Measurements from ENCODE around the gene NRXN3. TPM values are rescaled to one million over a fixed set of nuclear protein-coding genes. Genes with fewer than 3 reads are reported as not detected.

NRXN3 gene
- total and polyA plus RNA-seq, 8 donors: 0.53 to 2.5 (median 1.5) TPM

DNA sequence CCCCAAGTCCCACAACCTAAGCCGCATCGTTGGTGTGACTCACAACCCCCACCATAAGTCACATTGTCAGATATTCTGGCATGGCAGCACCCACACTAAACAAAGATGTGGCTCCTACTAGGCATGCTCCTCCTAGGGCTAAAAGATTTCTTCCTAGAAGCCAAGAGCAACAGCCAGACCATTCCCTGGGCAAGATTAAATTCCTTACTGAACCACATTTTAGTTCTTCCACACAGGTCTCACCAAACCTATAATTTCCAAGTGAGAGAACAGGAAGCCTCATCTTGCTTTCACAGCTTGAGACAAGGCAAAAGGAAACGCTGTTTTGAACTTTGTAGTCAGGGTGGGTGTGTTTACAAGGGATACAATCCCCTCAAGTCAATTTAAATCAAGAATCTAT, 1408.3 kb downstream of the NRXN3 start:
- 79 to 81% methylated on average over 3 of the region's 3 CpGs for WGBS, 2 donors
- TF ChIP-seq, protein P1, sequence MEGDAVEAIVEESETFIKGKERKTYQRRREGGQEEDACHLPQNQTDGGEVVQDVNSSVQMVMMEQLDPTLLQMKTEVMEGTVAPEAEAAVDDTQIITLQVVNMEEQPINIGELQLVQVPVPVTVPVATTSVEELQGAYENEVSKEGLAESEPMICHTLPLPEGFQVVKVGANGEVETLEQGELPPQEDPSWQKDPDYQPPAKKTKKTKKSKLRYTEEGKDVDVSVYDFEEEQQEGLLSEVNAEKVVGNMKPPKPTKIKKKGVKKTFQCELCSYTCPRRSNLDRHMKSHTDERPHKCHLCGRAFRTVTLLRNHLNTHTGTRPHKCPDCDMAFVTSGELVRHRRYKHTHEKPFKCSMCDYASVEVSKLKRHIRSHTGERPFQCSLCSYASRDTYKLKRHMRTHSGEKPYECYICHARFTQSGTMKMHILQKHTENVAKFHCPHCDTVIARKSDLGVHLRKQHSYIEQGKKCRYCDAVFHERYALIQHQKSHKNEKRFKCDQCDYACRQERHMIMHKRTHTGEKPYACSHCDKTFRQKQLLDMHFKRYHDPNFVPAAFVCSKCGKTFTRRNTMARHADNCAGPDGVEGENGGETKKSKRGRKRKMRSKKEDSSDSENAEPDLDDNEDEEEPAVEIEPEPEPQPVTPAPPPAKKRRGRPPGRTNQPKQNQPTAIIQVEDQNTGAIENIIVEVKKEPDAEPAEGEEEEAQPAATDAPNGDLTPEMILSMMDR (IDR thresholded peaks at IDR 0.05): no peak

DNA sequence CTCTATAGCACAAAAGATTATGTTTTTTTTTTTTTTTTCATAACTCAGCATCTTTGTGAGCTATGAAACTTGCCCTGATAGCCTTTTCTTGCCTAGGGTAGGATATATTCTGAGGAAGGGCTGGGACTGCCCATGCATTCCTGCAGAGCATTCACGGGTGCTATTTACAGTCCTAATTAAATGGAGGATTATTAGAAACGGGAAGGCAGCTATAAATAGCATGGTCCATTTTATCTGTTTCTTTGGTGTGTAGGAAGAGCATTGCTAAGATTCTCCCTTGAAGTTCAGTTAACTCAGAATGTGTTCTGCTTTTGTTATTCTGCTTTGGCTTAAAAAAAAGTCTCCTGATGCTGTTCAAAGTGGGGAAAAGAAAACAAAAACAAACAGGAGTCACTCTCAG, 1410.2 kb downstream of the NRXN3 start:
- H3K27ac ChIP-seq: no peak overlapping the region
- no peaks in the 10 kb centered on the region for H3K36me3 ChIP-seq
- no peak overlapping the region for H3K4me3 ChIP-seq
- WGBS, 2 donors: 46 to 50% methylated on average over 2 of the region's 2 CpGs
- no peaks in the 10 kb centered on the region for H3K9me3 ChIP-seq
- TF ChIP-seq, protein P1 (IDR thresholded peaks at IDR 0.05): no peak
- ATAC-seq (no peak), DNase-seq (no peak), FAIRE-seq (no peak)
- intact Hi-C loops (cut with DNase I): no loop called here
- H3K27me3 ChIP-seq: no peaks in the 10 kb centered on the region
- H3K4me1 ChIP-seq: no peaks in the 10 kb centered on the region

More for the DNA sequence above, 1408.3 kb downstream of the NRXN3 start:
- no peaks in the 10 kb centered on the region for H3K36me3 ChIP-seq
- H3K4me3 ChIP-seq: no peak overlapping the region
- ATAC-seq: no peak
- H3K9me3 ChIP-seq: no peaks in the 10 kb centered on the region
- H3K4me1 ChIP-seq: no peaks in the 10 kb centered on the region
- DNase-seq: no peak
- H3K27me3 ChIP-seq: no peaks in the 10 kb centered on the region
- intact Hi-C loops (cut with DNase I): no loop called here
- H3K27ac ChIP-seq: no peak overlapping the region
- FAIRE-seq: no peak

DNA sequence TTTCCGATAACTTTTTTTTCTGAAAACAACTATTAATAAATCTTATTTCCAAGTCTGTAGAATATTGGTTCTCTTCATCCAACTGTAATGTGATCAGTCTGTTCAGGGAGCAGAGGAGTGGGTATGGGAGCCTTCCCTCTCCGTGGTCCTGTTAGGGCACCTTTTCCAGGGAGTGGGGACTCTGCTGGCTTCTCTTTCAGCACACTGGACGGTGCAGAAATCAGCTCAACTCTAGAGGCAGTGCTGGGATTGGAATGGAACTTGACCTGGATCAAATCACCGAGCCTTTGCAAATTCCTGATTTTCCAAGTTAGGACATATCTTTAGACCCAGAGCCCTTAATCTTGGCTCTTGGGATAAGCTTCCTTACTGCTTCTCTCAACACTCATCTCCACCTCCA, 1410.7 kb downstream of the NRXN3 start:
- DNase-seq: no peak
- FAIRE-seq: no peak
- intact Hi-C loops (cut with DNase I): no loop called here
- Histone ChIP-seq H3K27me3 (no peaks in the 10 kb centered on the region), H3K9me3 (no peaks in the 10 kb centered on the region), H3K27ac (no peak overlapping the region), H3K4me3 (no peak overlapping the region), H3K4me1 (peaks cover 0 to 2% (median 0%) of the 10 kb centered on the region in 3 donors), H3K36me3 (no peaks in the 10 kb centered on the region)
- TF ChIP-seq, protein P1 (IDR thresholded peaks at IDR 0.05): no peak
- ATAC-seq: no peak
- WGBS, 2 donors: 87 to 89% methylated on average over 4 of the region's 4 CpGs

DNA sequence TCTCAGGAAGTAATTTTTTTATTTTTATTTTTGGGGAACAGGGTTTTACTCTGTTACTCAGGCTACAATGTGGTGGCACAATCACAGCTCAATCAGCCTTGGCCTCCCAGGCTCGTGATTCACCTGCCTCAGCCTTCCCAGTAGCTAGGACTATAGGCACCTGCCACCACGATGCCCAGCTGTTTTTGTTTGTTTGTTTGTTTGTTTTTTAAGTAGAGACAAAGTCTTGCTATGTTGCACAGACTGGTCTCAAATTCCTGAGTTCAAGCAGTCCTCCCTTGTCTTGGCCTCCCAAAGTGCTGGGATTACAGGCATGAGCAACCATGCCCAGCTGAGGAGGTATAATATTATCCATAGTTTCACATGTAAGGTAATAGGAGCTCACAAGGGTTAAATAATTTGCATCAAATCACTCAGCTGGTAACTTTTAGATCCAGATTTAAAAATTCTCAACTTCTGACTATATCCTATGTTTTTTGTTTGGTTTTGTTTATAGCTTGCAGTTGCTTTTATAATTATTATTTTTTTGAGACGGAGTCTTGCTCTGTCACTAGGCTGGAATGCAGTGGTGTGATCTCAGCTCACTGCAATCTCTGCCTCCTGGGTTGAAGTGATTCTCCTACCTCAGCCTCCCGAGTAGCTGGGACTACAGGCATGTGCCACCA, 1411.9 kb downstream of the NRXN3 start:
- no peak for ATAC-seq
- Histone ChIP-seq H3K27me3 (no peaks in the 10 kb centered on the region), H3K36me3 (no peaks in the 10 kb centered on the region), H3K27ac (no peak overlapping the region), H3K4me1 (peaks cover 0 to 8% (median 0%) of the 10 kb centered on the region in 3 donors), H3K4me3 (no peak overlapping the region), H3K9me3 (no peaks in the 10 kb centered on the region)
- intact Hi-C loops (cut with DNase I): no loop called here
- TF ChIP-seq, protein P1 (IDR thresholded peaks at IDR 0.05): no peak
- DNase-seq: no peak
- no peak for FAIRE-seq
- 57 to 76% methylated on average over 4 of the region's 4 CpGs for WGBS, 2 donors

DNA sequence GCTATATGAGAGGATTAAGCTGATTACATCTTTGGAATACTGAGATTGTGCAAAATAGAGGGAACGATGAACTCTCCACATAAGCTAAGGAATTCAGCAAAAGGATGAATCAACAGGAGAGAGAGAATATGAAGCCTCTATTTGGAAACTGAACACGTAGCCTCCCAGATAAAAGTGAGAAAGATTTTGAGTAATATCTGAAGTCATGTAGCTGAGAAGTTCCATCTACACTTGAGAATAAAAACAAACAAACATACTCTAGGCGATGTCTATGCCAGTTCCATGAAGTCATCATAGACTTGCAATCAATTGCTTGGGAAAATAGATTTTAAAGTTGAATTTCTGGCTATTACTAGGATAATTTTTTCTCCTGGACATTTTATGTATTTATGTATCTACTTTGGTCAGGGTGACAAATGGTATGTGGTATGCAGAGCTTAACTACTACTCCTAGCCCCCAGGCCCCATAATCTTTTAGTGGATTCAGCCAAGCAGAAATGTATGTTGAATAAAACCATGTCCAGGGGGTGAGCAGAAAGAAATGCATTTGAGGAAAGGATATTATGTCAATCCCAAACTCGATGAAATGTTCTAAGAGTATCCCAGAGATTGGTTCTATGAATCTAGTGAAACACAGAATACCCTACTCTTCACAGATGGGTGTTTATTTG, 1413.7 kb downstream of the NRXN3 start:
- Histone ChIP-seq H3K4me1 (peaks cover 0 to 8% (median 0%) of the 10 kb centered on the region in 3 donors), H3K36me3 (no peaks in the 10 kb centered on the region), H3K4me3 (no peak overlapping the region), H3K9me3 (no peaks in the 10 kb centered on the region), H3K27me3 (no peaks in the 10 kb centered on the region), H3K27ac (no peak overlapping the region)
- FAIRE-seq: no peak
- no peak for ATAC-seq
- 84 to 90% methylated on average over 4 of the region's 4 CpGs for WGBS, 2 donors
- intact Hi-C loops (cut with DNase I): no loop called here
- TF ChIP-seq, protein P1 (IDR thresholded peaks at IDR 0.05): no peak
- DNase-seq: no peak

Data from pancreas (tissue), 10 donors.